Stimulated activated CD4-positive, alpha-beta T cell treated with anti-CD3 and anti-CD28 coated beads, Interleukin-12 subunit alpha, Interleukin-12 subunit beta, amount 100 ng/mL, for 4 hours (primary cell): ENCODE data around the gene POLR2F.
A peak's percentile ranks its signal among the peaks of the same experiment; 100 is the strongest.
"Not testable (repeated sequence)": the region's sequence is repeated elsewhere in the genome, so short reads cannot be mapped to it uniquely, and the experiment has no call there.

Experiments used
- DNase-seq: peaks from one replicate; pipeline ENCODE4 v3.0.0-alpha.2; 2020

POLR2F gene

GRCh38 chr22:37925767-37926166 lies 27.7 kb upstream of the POLR2F start:
- no peak for DNase-seq

GRCh38 chr22:37926358-37926757 lies 27.1 kb upstream of the POLR2F start:
- DNase-seq: no peak

- DNase-seq: no peak
Measured at GRCh38 chr22:37926771-37927636, 26.5 kb upstream of the POLR2F start.

DNA sequence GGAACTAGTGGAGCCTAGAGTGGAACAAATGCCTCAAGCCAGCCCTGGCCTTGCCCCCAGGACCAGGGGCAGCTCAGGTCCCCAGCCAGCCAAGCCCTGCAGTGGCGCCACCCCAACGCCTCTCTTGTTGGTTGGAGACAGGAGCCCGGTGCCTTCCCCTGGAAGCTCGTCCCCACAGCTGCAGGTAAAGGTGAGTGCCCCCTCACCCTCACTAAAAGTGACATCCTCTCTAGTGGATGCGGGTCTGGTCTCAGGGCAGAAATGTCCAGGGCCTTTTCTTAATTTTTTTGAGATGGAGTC lies 25.9 kb upstream of the POLR2F start:
- no peak for DNase-seq

DNA sequence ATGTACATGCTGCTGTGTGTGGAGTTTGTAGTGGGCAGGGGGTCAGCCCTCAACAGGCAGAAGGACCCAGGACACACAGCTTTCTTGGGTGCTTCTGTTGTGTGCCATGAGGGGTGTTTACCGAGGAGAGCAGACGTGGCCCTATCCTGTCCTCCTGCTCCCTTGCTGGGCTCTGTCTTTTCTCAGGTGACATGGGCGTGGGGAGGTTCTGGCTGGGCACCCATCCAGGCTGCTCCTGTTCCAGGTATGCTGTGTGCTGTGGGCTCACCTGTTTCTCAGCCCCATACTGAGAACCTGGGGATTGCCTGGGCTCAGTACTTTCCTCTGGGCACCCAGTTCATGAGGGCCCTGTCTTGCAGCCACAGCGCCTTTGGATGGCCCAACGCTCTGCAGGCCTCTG lies 24.1 kb upstream of the POLR2F start:
- no peak for DNase-seq

GRCh38 chr22:37930270-37930951 lies 23.1 kb upstream of the POLR2F start:
- no peak for DNase-seq

DNA sequence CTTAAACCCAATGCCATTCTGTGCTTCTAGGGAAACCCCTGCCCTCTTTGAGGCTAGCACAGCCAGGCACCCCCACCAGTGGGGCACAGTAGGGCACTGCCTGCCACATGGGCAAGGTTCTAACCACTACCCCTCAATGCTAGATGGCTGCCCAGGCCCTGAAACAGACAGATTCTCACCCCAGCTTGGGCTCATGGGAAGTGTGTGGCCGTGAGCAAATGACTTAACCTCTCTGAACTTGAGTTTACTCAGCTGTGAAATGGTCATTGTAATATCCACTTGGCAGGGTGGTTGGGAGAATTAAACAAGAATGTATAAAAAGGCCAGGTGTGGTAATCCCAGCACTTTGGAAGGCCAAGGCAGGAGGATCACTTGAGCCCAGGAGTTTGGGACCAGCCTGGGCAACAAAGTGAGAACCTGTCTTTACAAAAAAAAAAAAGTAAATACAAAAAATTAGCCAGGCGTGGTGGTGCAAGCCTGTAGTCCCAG lies 22.5 kb upstream of the POLR2F start:
- no peak for DNase-seq

- DNase-seq: no peak
Measured at GRCh38 chr22:37931893-37932389, 21.6 kb upstream of the POLR2F start.

DNA sequence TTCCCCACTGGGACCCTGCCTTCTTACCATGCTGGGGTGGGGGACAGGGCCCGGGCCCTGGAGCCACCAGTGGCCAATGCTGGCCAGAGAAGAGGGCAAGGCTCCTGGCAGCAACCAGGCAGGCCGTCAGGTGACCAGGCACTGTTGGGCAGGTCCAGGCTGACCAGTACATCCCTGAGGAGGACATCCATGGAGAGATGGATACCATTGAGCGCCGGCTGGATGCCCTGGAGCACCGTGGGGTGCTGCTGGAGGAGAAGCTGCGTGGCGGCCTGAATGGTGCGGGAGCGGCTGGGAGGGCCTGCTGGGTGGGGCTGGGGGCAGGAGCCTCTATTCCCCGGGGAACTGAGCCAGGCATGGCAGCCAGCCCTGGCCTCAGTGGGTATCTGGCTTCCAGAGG lies 21.1 kb upstream of the POLR2F start:
- no peak for DNase-seq

- no peak for DNase-seq
Measured at GRCh38 chr22:37932821-37933578, 20.5 kb upstream of the POLR2F start.

DNA sequence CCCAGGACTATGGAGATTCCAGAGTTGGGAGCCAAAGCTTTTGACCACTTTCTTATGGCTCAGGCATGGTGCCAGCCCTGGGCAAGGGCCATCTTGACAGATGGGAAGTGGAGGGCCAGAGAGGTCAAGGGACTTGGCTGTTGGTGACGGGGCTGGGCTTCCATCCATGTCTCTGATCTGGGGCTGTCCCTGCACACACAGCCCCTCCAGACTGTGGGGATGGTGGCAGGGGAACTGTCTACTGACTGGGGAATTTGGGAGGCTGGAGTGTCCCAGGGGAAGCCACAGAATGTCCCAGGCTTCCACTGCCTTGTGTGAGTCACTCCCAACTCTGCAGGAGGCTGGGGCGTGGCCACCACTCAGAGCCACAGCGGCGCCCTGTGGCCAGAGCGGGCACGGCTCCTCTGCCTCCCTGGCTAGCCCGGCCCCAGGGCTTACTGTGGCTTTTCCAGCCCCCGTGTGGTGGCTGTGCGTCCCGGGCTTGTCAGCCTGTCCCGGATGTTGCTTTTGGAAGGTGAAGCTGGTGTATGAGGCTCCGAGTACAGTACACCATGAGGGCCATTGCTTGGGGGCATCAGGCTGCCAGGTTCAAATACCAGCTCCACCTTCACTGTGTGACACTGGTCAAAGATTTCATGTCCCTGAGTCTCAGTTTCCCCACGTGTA lies 19.7 kb upstream of the POLR2F start:
- DNase-seq: peak; percentile 81

DNA sequence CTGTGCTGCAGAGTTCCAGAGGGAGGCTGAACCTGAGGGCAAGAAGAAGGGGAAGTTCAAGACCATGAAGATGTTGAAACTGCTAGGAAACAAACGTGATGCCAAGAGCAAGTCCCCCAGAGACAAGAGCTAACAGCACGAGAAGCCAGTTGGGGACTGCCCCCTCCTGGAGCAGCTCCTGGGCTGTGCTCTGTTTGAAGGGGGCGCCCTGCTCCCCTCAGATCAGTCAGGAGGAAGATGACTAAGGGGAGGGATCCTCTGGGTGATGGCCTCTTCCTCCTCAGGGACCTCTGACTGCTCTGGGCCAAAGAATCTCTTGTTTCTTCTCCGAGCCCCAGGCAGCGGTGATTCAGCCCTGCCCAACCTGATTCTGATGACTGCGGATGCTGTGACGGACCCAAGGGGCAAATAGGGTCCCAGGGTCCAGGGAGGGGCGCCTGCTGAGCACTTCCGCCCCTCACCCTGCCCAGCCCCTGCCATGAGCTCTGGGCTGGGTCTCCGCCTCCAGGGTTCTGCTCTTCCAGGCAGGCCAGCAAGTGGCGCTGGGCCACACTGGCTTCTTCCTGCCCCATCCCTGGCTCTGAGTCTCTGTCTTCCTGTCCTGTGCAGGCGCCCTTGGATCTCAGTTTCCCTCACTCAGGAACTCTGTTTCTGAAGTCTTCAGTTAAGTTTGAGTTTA lies 12.7 kb upstream of the POLR2F start:
- DNase-seq: no peak

DNA sequence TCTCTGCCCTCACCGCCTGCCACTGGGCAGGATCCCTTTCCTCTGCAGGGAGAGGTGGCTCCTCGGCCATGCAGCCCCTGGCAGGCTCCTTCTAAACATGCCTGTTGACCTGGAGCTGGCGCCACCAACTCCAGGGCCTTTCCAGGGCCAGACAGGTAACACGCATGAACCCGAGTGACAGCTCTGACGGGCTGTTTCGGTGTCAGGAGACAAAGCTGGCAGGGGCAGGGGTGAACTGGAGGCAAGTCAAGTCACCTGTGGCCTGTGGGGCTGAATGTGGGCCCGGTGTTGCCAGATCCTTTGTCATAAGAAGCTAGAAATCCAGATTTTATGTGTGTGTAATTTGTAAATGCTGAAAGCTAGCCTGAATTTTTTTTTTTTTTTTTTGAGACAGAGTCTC lies 11.4 kb upstream of the POLR2F start:
- DNase-seq: no peak

GRCh38 chr22:37943136-37943824 lies 10.2 kb upstream of the POLR2F start:
- no peak for DNase-seq

GRCh38 chr22:37943825-37944198 lies 9.7 kb upstream of the POLR2F start:
- DNase-seq: no peak

- DNase-seq: not testable (repeated sequence)
Measured at GRCh38 chr22:37944423-37944822, 9.1 kb upstream of the POLR2F start.

- DNase-seq: not testable (repeated sequence)
Measured at GRCh38 chr22:37947142-37947795, 6.2 kb upstream of the POLR2F start.

DNA sequence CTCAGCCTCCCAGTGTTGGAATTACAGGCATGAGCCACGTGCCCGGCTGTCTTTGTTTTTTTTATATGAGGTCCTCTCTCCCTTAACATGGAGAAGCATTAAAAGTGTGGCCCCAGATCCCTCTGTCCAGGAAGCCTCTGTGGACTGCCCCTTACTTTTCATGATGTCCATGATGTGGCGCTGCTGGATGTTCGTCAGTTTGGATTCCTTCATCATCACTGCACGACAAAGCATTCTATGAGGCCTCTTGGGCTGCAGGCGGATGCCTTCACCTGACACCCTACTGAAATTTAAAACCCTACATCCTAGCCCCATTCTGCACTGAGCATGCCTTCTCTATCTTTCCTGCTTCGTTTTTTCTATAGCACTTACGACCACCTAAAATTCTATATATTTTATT lies 2.2 kb upstream of the POLR2F start:
- no peak for DNase-seq

- DNase-seq: not testable (repeated sequence)
Measured at GRCh38 chr22:37952629-37953028, 870 bp upstream of the POLR2F start.

GRCh38 chr22:37953062-37953436 lies 450 bp upstream of the POLR2F start:
- DNase-seq: no peak

- DNase-seq: no peak
Measured at GRCh38 chr22:37954686-37955085, 1.2 kb downstream of the POLR2F start.
